IPS-15b (cell line): Measurements from ENCODE around the gene ZNF585A.
"Not testable (repeated sequence)": the region's sequence is repeated elsewhere in the genome, so short reads cannot be mapped to it uniquely, and the experiment has no call there.

Source experiments
- H3K27me3 ChIP-seq: one replicate; pipeline ENCODE4 v1.6.1; 2013; ENCODE audit warnings: low read length; ENCODE audit not compliant: control insufficient read depth, insufficient read depth
- H3K36me3 ChIP-seq: one replicate; pipeline ENCODE4 v1.6.1; 2013; ENCODE audit warnings: low read length; ENCODE audit not compliant: control insufficient read depth, insufficient read depth
- H3K4me1 ChIP-seq: one replicate; pipeline ENCODE4 v1.6.1; 2013; ENCODE audit warnings: mild to moderate bottlenecking, low read length; ENCODE audit not compliant: control insufficient read depth, insufficient read depth
- H3K4me3 ChIP-seq: one replicate; pipeline ENCODE4 v1.5.1; 2013; ENCODE audit warnings: low read depth, low read length
- H3K9ac ChIP-seq: one replicate; pipeline ENCODE4 v1.6.1; 2013; ENCODE audit warnings: low read depth, mild to moderate bottlenecking, low read length
- H3K9me3 ChIP-seq: one replicate; pipeline ENCODE4 v1.6.1; 2013; ENCODE audit warnings: mild to moderate bottlenecking, low read length; ENCODE audit not compliant: control insufficient read depth, insufficient read depth

ZNF585A gene

GRCh38 chr19:37172368-37173366, at the start of gene ZNF585A:
Gene ZNF585A, minus strand, starts transcription at chr19:37172695. Its CDS starts 2,785 bp downstream, at chr19:37169910.
- Histone ChIP-seq H3K36me3 (peaks cover 8% of the 10 kb centered on the region), H3K9ac (peak within 1 kb of the TSS; percentile 40), H3K4me3 (peak within 1 kb of the TSS; percentile 94), H3K27me3 (no peaks in the 10 kb centered on the region), H3K4me1 (no peaks in the 10 kb centered on the region), H3K9me3 (peaks cover 4% of the 10 kb centered on the region)

- H3K4me1 ChIP-seq = peaks cover 3% of the 10 kb centered on the region
- no peaks in the 10 kb centered on the region for H3K9me3 ChIP-seq
- no peak overlapping the region for H3K9ac ChIP-seq
- no peaks in the 10 kb centered on the region for H3K27me3 ChIP-seq
- H3K36me3 ChIP-seq = peaks cover under 1% of the 10 kb centered on the region
- no peak overlapping the region for H3K4me3 ChIP-seq
These were observed 48.6 kb upstream of the ZNF585A start for GRCh38 chr19:37221136-37221535.

- no peak overlapping the region for H3K4me3 ChIP-seq
- H3K9me3 ChIP-seq = no peaks in the 10 kb centered on the region
- H3K4me1 ChIP-seq = peaks cover 3% of the 10 kb centered on the region
- H3K36me3 ChIP-seq = no peaks in the 10 kb centered on the region
- no peaks in the 10 kb centered on the region for H3K27me3 ChIP-seq
- H3K9ac ChIP-seq = no peak overlapping the region
These were observed 47.9 kb upstream of the ZNF585A start for GRCh38 chr19:37220383-37220782.

GRCh38 chr19:37218592-37218935, 46.1 kb upstream of the ZNF585A start:
- peaks cover 3% of the 10 kb centered on the region for H3K4me1 ChIP-seq
- no peaks in the 10 kb centered on the region for H3K9me3 ChIP-seq
- H3K27me3 ChIP-seq = no peaks in the 10 kb centered on the region
- peak overlapping the region; percentile 100 for H3K4me3 ChIP-seq
- no peaks in the 10 kb centered on the region for H3K36me3 ChIP-seq
- H3K9ac ChIP-seq = peak overlapping the region; percentile 97

GRCh38 chr19:37217775-37218591, 45.5 kb upstream of the ZNF585A start, which contains the start of gene ZNF383:
Gene ZNF383, plus strand, starts transcription at chr19:37218214. Its CDS starts 12,240 bp downstream, at chr19:37230454.
- H3K27me3 ChIP-seq = no peaks in the 10 kb centered on the region
- H3K4me1 ChIP-seq = peaks cover 3% of the 10 kb centered on the region
- H3K36me3 ChIP-seq = no peaks in the 10 kb centered on the region
- H3K9ac ChIP-seq = peak within 1 kb of the TSS; percentile 97
- H3K9me3 ChIP-seq = no peaks in the 10 kb centered on the region
- H3K4me3 ChIP-seq = peak within 1 kb of the TSS; percentile 100

- H3K27me3 ChIP-seq = no peaks in the 10 kb centered on the region
- peak overlapping the region; percentile 100 for H3K4me3 ChIP-seq
- no peaks in the 10 kb centered on the region for H3K9me3 ChIP-seq
- peak overlapping the region; percentile 97 for H3K9ac ChIP-seq
- no peaks in the 10 kb centered on the region for H3K36me3 ChIP-seq
- peaks cover 3% of the 10 kb centered on the region for H3K4me1 ChIP-seq
These were observed 44.9 kb upstream of the ZNF585A start for GRCh38 chr19:37217480-37217774.

- Histone ChIP-seq H3K9me3 (no peaks in the 10 kb centered on the region), H3K4me1 (no peaks in the 10 kb centered on the region), H3K36me3 (peaks cover 3% of the 10 kb centered on the region), H3K27me3 (no peaks in the 10 kb centered on the region), H3K9ac (no peak overlapping the region), H3K4me3 (no peak overlapping the region)
These were observed 25.3 kb upstream of the ZNF585A start for GRCh38 chr19:37197768-37198167.

GRCh38 chr19:37197115-37197514, 24.6 kb upstream of the ZNF585A start:
- H3K36me3 ChIP-seq, H3K9ac ChIP-seq, H3K4me3 ChIP-seq, H3K4me1 ChIP-seq, H3K9me3 ChIP-seq, H3K27me3 ChIP-seq: not testable (repeated sequence)

- H3K27me3 ChIP-seq, H3K4me1 ChIP-seq, H3K36me3 ChIP-seq, H3K9ac ChIP-seq, H3K9me3 ChIP-seq, H3K4me3 ChIP-seq: not testable (repeated sequence)
These were observed 22.8 kb upstream of the ZNF585A start for GRCh38 chr19:37195248-37195647.

GRCh38 chr19:37186071-37186470, 13.6 kb upstream of the ZNF585A start:
- H3K27me3 ChIP-seq, H3K36me3 ChIP-seq, H3K4me3 ChIP-seq, H3K4me1 ChIP-seq, H3K9me3 ChIP-seq, H3K9ac ChIP-seq: not testable (repeated sequence)

- Histone ChIP-seq H3K27me3 (no peaks in the 10 kb centered on the region), H3K9me3 (peaks cover 4% of the 10 kb centered on the region), H3K36me3 (peaks cover 12% of the 10 kb centered on the region), H3K9ac (no peak overlapping the region), H3K4me3 (no peak overlapping the region), H3K4me1 (no peaks in the 10 kb centered on the region)
These were observed 6.9 kb downstream of the ZNF585A start for GRCh38 chr19:37165635-37166034.

GRCh38 chr19:37160153-37160552, 12.3 kb downstream of the ZNF585A start:
- H3K36me3 ChIP-seq = peaks cover 4% of the 10 kb centered on the region
- no peaks in the 10 kb centered on the region for H3K27me3 ChIP-seq
- H3K4me1 ChIP-seq = no peaks in the 10 kb centered on the region
- H3K9ac ChIP-seq = no peak overlapping the region
- H3K4me3 ChIP-seq = no peak overlapping the region
- H3K9me3 ChIP-seq = peaks cover 5% of the 10 kb centered on the region
